ENCODE measurements around the gene DTYMK. TPM values are rescaled to one million over a fixed set of nuclear protein-coding genes. Genes with fewer than 3 reads are reported as not detected.
A peak's percentile ranks its signal among the peaks of the same experiment; 100 is the strongest.

DTYMK gene
- total and polyA plus RNA-seq, 10 of the 15 experiments (the other 5 are each of a cell fraction or from before 2014, with no cell fraction given): 7.0 to 220 (median 59.3) TPM

- no peak for FAIRE-seq
- no TSS peak for BruUV-seq (replicated peaks)
- in situ Hi-C loops (cut with MboI): no loop called here
- H3K4me1 ChIP-seq (ENCODE audit: control insufficient read depth, insufficient read depth, low read length): peaks cover 7% of the 10 kb centered on the region; the same call in 1 of the 2 replicates
- H3K4me3 ChIP-seq: peak overlapping the region; percentile 87
- peak overlapping the region; percentile 97 for H3K9ac ChIP-seq (ENCODE audit: control insufficient read depth, insufficient read depth, low read length)
- RAD21 ChIA-PET (ENCODE audit: unreplicated experiment): interaction anchor here (1.0 to 1.7 kb wide), 8 partner anchors 15 to 467 kb away, joined by 3 to 18 read pairs (median 5); partner anchors contain the start of gene ING5
- no peaks in the 10 kb centered on the region for H3K9me3 ChIP-seq (replicated peaks; ENCODE audit: control insufficient read depth, insufficient read depth, low read length)
- H4K20me1 ChIP-seq (ENCODE audit: control insufficient read depth, insufficient read depth): no peaks in the 10 kb centered on the region
- H3K4me2 ChIP-seq (ENCODE audit: control insufficient read depth, insufficient read depth): peak overlapping the region; percentile 69
- H3K36me3 ChIP-seq (ENCODE audit: control insufficient read depth in 2 of 2, insufficient read depth in 2 of 2, low read length in 1 of 2): peaks cover 9 to 13% of the 10 kb centered on the region in 2 experiments; a peak in 3 of 4 replicates
- POLR2A ChIA-PET: interaction anchor here (0.7 to 1.8 kb wide), 7 partner anchors 12 to 372 kb away, joined by 3 to 9 read pairs (median 4); partner anchors contain the start of gene ING5
- peak overlapping the region; percentile 90 for H3K27ac ChIP-seq (ENCODE audit: control insufficient read depth, insufficient read depth)
- H3K79me2 ChIP-seq (ENCODE audit: control insufficient read depth, insufficient read depth, low read length): peaks cover 35% of the 10 kb centered on the region
- H3K27me3 ChIP-seq (replicated peaks in 1 of 2; ENCODE audit: control insufficient read depth in 2 of 2, insufficient read depth in 2 of 2, low read length in 1 of 2): no peaks in the 10 kb centered on the region
- H2AFZ ChIP-seq (ENCODE audit: control insufficient read depth, low read depth, low read length): peak overlapping the region; percentile 85
- SMC1A ChIA-PET (ENCODE audit: uncharacterized antibody, unreplicated experiment): interaction anchor here (0.8 to 1.6 kb wide), 2 partner anchors 16 to 383 kb away, joined by 3 read pairs; partner anchors contain the start of gene ING5
- intact Hi-C loops (cut with micrococcal nuclease; ENCODE audit: unreplicated experiment): loop anchor here (1.0 to 5.0 kb wide), 2 partner anchors 46 to 195 kb away; partner anchors contain the start of gene D2HGDH
- 1% methylated on average over 37 of the region's 37 CpGs for whole genome bisulfite sequencing (ENCODE audit: insufficient coverage, insufficient replicate concordance, low lambda C conversion rate, missing lambda C conversion rate)
- no peak for DNase-seq (ENCODE audit: low read depth, low spot score)
- CTCF ChIA-PET: interaction anchor here (1.0 to 1.6 kb wide), 5 partner anchors 16 to 192 kb away, joined by 3 to 13 read pairs (median 4); partner anchors contain the start of genes ATG4B, D2HGDH, ING5 and THAP4
- TF ChIP-seq EZH2 (IDR thresholded peaks at IDR 0.05; ENCODE audit: borderline replicate concordance, control insufficient read depth, low read depth, low read length) (no peak), ZBTB11 (CRISPR knock-in tag; IDR thresholded peaks at IDR 0.05) (no peak), LARP7 (IDR thresholded peaks at IDR 0.05) (peak; percentile 34; the same call in 1 of the 2 replicates), SKIL (IDR thresholded peaks at IDR 0.05; ENCODE audit: low read depth, poor library complexity, severe bottlenecking) (no peak), WRNIP1 (IDR thresholded peaks at IDR 0.05; ENCODE audit: borderline replicate concordance, low read depth, low read length) (no peak), FOXM1 (IDR thresholded peaks at IDR 0.05; ENCODE audit: low read depth, low read length) (no peak), RUNX3 (IDR thresholded peaks at IDR 0.05; ENCODE audit: low read length) (peak; percentile 58), STAT1 (conservative IDR thresholded peaks at IDR 0.05) (no peak), NRF1 (conservative IDR thresholded peaks at IDR 0.05; ENCODE audit: low read depth, low read length) (no peak), BACH1 (IDR thresholded peaks at IDR 0.05; ENCODE audit: borderline replicate concordance) (0 out of 2 replicates have a peak, but pooled peaks have one; percentile 11)
- TF ChIP-seq, protein P1, sequence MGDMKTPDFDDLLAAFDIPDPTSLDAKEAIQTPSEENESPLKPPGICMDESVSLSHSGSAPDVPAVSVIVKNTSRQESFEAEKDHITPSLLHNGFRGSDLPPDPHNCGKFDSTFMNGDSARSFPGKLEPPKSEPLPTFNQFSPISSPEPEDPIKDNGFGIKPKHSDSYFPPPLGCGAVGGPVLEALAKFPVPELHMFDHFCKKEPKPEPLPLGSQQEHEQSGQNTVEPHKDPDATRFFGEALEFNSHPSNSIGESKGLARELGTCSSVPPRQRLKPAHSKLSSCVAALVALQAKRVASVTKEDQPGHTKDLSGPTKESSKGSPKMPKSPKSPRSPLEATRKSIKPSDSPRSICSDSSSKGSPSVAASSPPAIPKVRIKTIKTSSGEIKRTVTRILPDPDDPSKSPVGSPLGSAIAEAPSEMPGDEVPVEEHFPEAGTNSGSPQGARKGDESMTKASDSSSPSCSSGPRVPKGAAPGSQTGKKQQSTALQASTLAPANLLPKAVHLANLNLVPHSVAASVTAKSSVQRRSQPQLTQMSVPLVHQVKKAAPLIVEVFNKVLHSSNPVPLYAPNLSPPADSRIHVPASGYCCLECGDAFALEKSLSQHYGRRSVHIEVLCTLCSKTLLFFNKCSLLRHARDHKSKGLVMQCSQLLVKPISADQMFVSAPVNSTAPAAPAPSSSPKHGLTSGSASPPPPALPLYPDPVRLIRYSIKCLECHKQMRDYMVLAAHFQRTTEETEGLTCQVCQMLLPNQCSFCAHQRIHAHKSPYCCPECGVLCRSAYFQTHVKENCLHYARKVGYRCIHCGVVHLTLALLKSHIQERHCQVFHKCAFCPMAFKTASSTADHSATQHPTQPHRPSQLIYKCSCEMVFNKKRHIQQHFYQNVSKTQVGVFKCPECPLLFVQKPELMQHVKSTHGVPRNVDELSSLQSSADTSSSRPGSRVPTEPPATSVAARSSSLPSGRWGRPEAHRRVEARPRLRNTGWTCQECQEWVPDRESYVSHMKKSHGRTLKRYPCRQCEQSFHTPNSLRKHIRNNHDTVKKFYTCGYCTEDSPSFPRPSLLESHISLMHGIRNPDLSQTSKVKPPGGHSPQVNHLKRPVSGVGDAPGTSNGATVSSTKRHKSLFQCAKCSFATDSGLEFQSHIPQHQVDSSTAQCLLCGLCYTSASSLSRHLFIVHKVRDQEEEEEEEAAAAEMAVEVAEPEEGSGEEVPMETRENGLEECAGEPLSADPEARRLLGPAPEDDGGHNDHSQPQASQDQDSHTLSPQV (IDR thresholded peaks at IDR 0.05): no peak
- ATAC-seq: peak; percentile 27
These were observed 328 bp downstream of the DTYMK start for GRCh38 chr2:241686324-241686649.

Measured in GM12878 (cell line).